LNCAP (cell line): ENCODE results near the gene SIN3B.

Experiments
- CTCF ChIP-seq: fragments of 450-650 bp; IDR thresholded peaks from 2 replicates; pipeline ENCODE4 v1.5.1; 2017; ENCODE audit warnings: mild to moderate bottlenecking

The SIN3B gene

GRCh38 chr19:16847430-16847829, 18.2 kb downstream of the SIN3B start:
- TF ChIP-seq CTCF, result no peak

GRCh38 chr19:16849168-16849567, 20.0 kb downstream of the SIN3B start:
- no peak for TF ChIP-seq CTCF

- no peak for TF ChIP-seq CTCF
These were observed 20.9 kb downstream of the SIN3B start for GRCh38 chr19:16850133-16850532.

- TF ChIP-seq CTCF, result no peak
These were observed 22.0 kb downstream of the SIN3B start for GRCh38 chr19:16851031-16851712.

- no peak for TF ChIP-seq CTCF
These were observed 23.9 kb downstream of the SIN3B start for GRCh38 chr19:16853066-16853465.

- no peak for TF ChIP-seq CTCF
These were observed 26.9 kb downstream of the SIN3B start for GRCh38 chr19:16856091-16856490.

GRCh38 chr19:16859626-16860025, 30.4 kb downstream of the SIN3B start:
- no peak for TF ChIP-seq CTCF

GRCh38 chr19:16860118-16860517, 30.9 kb downstream of the SIN3B start:
- no peak for TF ChIP-seq CTCF
